ENCODE measurements around the gene PCDHB1. TPM values are rescaled to one million over a fixed set of nuclear protein-coding genes. Genes with fewer than 3 reads are reported as not detected.

PCDHB1 gene
- total RNA-seq, 1 experiment from 2014 or later = 0.07 TPM

- TSS peak; percentile 85 for BruUV-seq (replicated peaks)
- H3K9me2 ChIP-seq (replicated peaks; ENCODE audit: low read length) = no peaks in the 10 kb centered on the region
- POLR2A ChIA-PET (ENCODE audit: unreplicated experiment) = no interaction called here
Measured at GRCh38 chr5:141001844-141002604, 49.1 kb upstream of the PCDHB1 start.

GRCh38 chr5:141002605-141002965 is 48.6 kb upstream of the PCDHB1 start:
- POLR2A ChIA-PET (ENCODE audit: unreplicated experiment) = no interaction called here
- Histone ChIP-seq H3K79me2 (ENCODE audit: low read length) (no peaks in the 10 kb centered on the region), H3K27ac (ENCODE audit: low read length) (peak overlapping the region; percentile 90), H3K36me3 (ENCODE audit: low read depth, low read length) (no peaks in the 10 kb centered on the region), H3K4me1 (ENCODE audit: insufficient read depth, low read length) (peaks cover 39% of the 10 kb centered on the region), H3K4me2 (ENCODE audit: low read length) (peak overlapping the region; percentile 87), H3K27me3 (ENCODE audit: low read length) (no peaks in the 10 kb centered on the region), H3F3A (ENCODE audit: low read length, unreplicated experiment) (peaks cover 6% of the 10 kb centered on the region), H3K4me3 (ENCODE audit: low read length) (peak overlapping the region; percentile 66; the same call in 1 of the 2 replicates), H4K20me1 (ENCODE audit: low read length) (no peaks in the 10 kb centered on the region), H3K9ac (ENCODE audit: low read length) (peak overlapping the region; percentile 27; the same call in 1 of the 2 replicates), H3K9me3 (ENCODE audit: low read length) (no peaks in the 10 kb centered on the region), H2AFZ (ENCODE audit: low read length) (0 out of 2 replicates have a peak overlapping the region, but pooled peaks have one; percentile 78), H3K9me2 (replicated peaks; ENCODE audit: low read length) (no peaks in the 10 kb centered on the region)
- CTCF ChIA-PET = no interaction called here
- no peak for ATAC-seq
- BruUV-seq (replicated peaks) = no TSS peak
- TF ChIP-seq CTCF (conservative IDR thresholded peaks at IDR 0.05; ENCODE audit: low read depth, low read length) (no peak), EZH2 (IDR thresholded peaks at IDR 0.05; ENCODE audit: low read length, unreplicated experiment) (no peak), EZH2phosphoT487 (IDR thresholded peaks at IDR 0.05; ENCODE audit: borderline replicate concordance, low read length) (no peak)
- DNase-seq = no peak
- intact Hi-C loops (cut with micrococcal nuclease) = loop anchor here (2.0 to 5.0 kb wide), 2 partner anchors 35 to 76 kb away; partner anchors contain the start of genes PCDHAC1 and PCDHAC2

More at GRCh38 chr5:141001844-141002604, 49.1 kb upstream of the PCDHB1 start:
- H3K9me3 ChIP-seq (ENCODE audit: low read length) = no peaks in the 10 kb centered on the region
- TF ChIP-seq CTCF (conservative IDR thresholded peaks at IDR 0.05; ENCODE audit: low read depth, low read length) = no peak
- no peak for TF ChIP-seq EZH2 (IDR thresholded peaks at IDR 0.05; ENCODE audit: low read length, unreplicated experiment)
- TF ChIP-seq EZH2phosphoT487 (IDR thresholded peaks at IDR 0.05; ENCODE audit: borderline replicate concordance, low read length) = no peak
- H3K9ac ChIP-seq (ENCODE audit: low read length) = peak overlapping the region; percentile 27
- intact Hi-C loops (cut with micrococcal nuclease) = loop anchor here (2.0 to 5.0 kb wide), 2 partner anchors 35 to 75 kb away; partner anchors contain the start of genes PCDHAC1 and PCDHAC2
- peak overlapping the region; percentile 66 for H3K4me3 ChIP-seq (ENCODE audit: low read length)
- H3F3A ChIP-seq (ENCODE audit: low read length, unreplicated experiment) = peaks cover 6% of the 10 kb centered on the region
- peaks cover 39% of the 10 kb centered on the region for H3K4me1 ChIP-seq (ENCODE audit: insufficient read depth, low read length)
- no peaks in the 10 kb centered on the region for H3K79me2 ChIP-seq (ENCODE audit: low read length)
- CTCF ChIA-PET = interaction anchor here (1.1 kb wide), 1 partner anchor 38 kb away, joined by 3 read pairs; no protein-coding TSS in a partner anchor
- H4K20me1 ChIP-seq (ENCODE audit: low read length) = no peaks in the 10 kb centered on the region
- DNase-seq = peak; percentile 48
- no peaks in the 10 kb centered on the region for H3K27me3 ChIP-seq (ENCODE audit: low read length)
- H2AFZ ChIP-seq (ENCODE audit: low read length) = peak overlapping the region; percentile 78
- H3K36me3 ChIP-seq (ENCODE audit: low read depth, low read length) = no peaks in the 10 kb centered on the region
- H3K27ac ChIP-seq (ENCODE audit: low read length) = peak overlapping the region; percentile 90
- ATAC-seq = peak; percentile 47
- H3K4me2 ChIP-seq (ENCODE audit: low read length) = peak overlapping the region; percentile 87
